HepG2 (cell line): ENCODE data around the gene MYO6. TPM values are rescaled to one million over a fixed set of nuclear protein-coding genes. Genes with fewer than 3 reads are reported as not detected.

Experiments used
- ATAC-seq: fragments of 200-7000 bp; cut with Tn5 transposase; 3 replicates; pipeline ENCODE4 v1.9.1; 2020; ENCODE audit warnings: mild to moderate bottlenecking, moderate library complexity
- BruUV-seq: library from RNA; stranded (reverse); fragments of 400-500 nt; replicated peaks from 2 replicates; lab custom pipeline; 2021; lab: Mats Ljungman, UMichigan
- CTCF ChIA-PET: fragments of 300-600 bp; formaldehyde crosslinking; extraction: SDS; loops from one replicate; lab custom pipeline; 2021; ENCODE audit warnings: low total read pairs, inconsistent platforms, low intra/inter-chr PET ratio; lab: Yijun Ruan, JAX
- POLR2A ChIA-PET: fragments of 350-600 bp; sonication (Branson Sonifier 250); formaldehyde crosslinking; loops from one replicate; lab custom pipeline; 2020; ENCODE audit warnings: antibody characterized with exemption, inconsistent platforms; lab: Yijun Ruan, JAX
- DNase-seq: peaks from one replicate; pipeline ENCODE4 v3.0.0-alpha.2; 2015; ENCODE audit warnings: low spot score
- FAIRE-seq: peaks from 3 replicates; lab custom pipeline; 2011; peaks lifted over from hg19 to GRCh38; lab: Jason Lieb, UNC
- H2AFZ ChIP-seq: one replicate; pipeline ENCODE4 v1.6.1; 2011; ENCODE audit warnings: low read length, inconsistent platforms
- H3K27ac ChIP-seq: fragments of 300-600 bp; 3 replicates; pipeline ENCODE4 v1.8.0; 2011; ENCODE audit warnings: mixed run types, mild to moderate bottlenecking, mixed read lengths, low read length, inconsistent platforms; ENCODE audit not compliant: insufficient read depth; ENCODE audit errors: extremely low read length
- H3K27me3 ChIP-seq, 2 experiments: fragments of 200-600 bp in 1 of 2; 2 replicates in 1 of 2; 3 replicates in 1 of 2; pipeline versions ENCODE4 v1.6.0 to v1.8.0; 2011; ENCODE audit warnings: low read length in 2 of 2, mild to moderate bottlenecking in 2 of 2, moderate library complexity in 2 of 2, inconsistent platforms in 1 of 2; ENCODE audit not compliant: insufficient read depth in 2 of 2, control insufficient read depth in 1 of 2
- H3K36me3 ChIP-seq, 2 experiments: fragments of 200-600 bp in 1 of 2; replicated peaks in 1 of 2; 2 replicates in 1 of 2; 3 replicates in 1 of 2; pipeline versions ENCODE4 v1.5.1 to v1.8.0; 2011; ENCODE audit warnings: low read length in 2 of 2, inconsistent platforms in 1 of 2; ENCODE audit not compliant: insufficient read depth in 2 of 2, control insufficient read depth in 1 of 2
- H3K4me1 ChIP-seq: 2 replicates; pipeline ENCODE4 v1.5.1; 2012; ENCODE audit warnings: low read length, inconsistent platforms; ENCODE audit not compliant: insufficient read depth
- H3K4me2 ChIP-seq: 2 replicates; pipeline ENCODE4 v1.6.0; 2011; ENCODE audit warnings: low read depth, low read length, inconsistent platforms
- H3K4me3 ChIP-seq, 3 experiments: fragments of 200-600 bp in 1 of 3; sonication (generic), shearing (Covaris generic) in 1 of 3; replicated peaks in 1 of 3; 2 replicates each; pipeline ENCODE4 v1.5.1; 2011 to 2016; ENCODE audit warnings: low read length in 3 of 3, inconsistent platforms in 2 of 3, low read depth in 2 of 3, mild to moderate bottlenecking in 2 of 3, control low read depth in 1 of 3, mixed read lengths in 1 of 3; ENCODE audit not compliant: insufficient read depth in 1 of 3
- H3K79me2 ChIP-seq: one replicate; pipeline ENCODE4 v1.6.1; 2011; ENCODE audit warnings: low read length, inconsistent platforms; ENCODE audit not compliant: insufficient read depth
- H3K9ac ChIP-seq: 2 replicates; pipeline ENCODE4 v1.6.0; 2011; ENCODE audit warnings: mild to moderate bottlenecking, low read depth, low read length, inconsistent platforms; ENCODE audit not compliant: insufficient read depth
- H3K9me3 ChIP-seq: 2 replicates; pipeline ENCODE4 v1.5.1; 2012; ENCODE audit warnings: mild to moderate bottlenecking, low read length
- H4K20me1 ChIP-seq: 2 replicates; pipeline ENCODE4 v1.6.0; 2011; ENCODE audit warnings: inconsistent platforms, mild to moderate bottlenecking, low read length, moderate library complexity; ENCODE audit not compliant: insufficient read depth
- ARHGAP35 ChIP-seq: sonication (generic); formaldehyde crosslinking; IDR thresholded peaks from 2 replicates; pipeline ENCODE4 v1.9.0; 2022; ENCODE audit warnings: mild to moderate bottlenecking, inconsistent platforms, moderate library complexity, missing genetic modification reagents, borderline replicate concordance
- JUND ChIP-seq: sonication (generic); formaldehyde crosslinking; IDR thresholded peaks from 2 replicates; pipeline ENCODE4 v1.8.0; 2022; ENCODE audit warnings: mild to moderate bottlenecking, missing genetic modification reagents
- KLF12 ChIP-seq: sonication (generic); formaldehyde crosslinking; IDR thresholded peaks from 2 replicates; pipeline ENCODE4 v1.4.0; 2020; ENCODE audit warnings: missing genetic modification reagents, borderline replicate concordance
- REPIN1 ChIP-seq: sonication (generic); formaldehyde crosslinking; IDR thresholded peaks from 2 replicates; pipeline ENCODE4 v1.8.0; 2022; ENCODE audit warnings: missing genetic modification reagents, low read depth, mild to moderate bottlenecking, borderline replicate concordance
- SMYD3 ChIP-seq: sonication (generic); formaldehyde crosslinking; IDR thresholded peaks from 2 replicates; pipeline ENCODE4 v1.8.1; 2023; ENCODE audit warnings: mild to moderate bottlenecking, missing genetic modification reagents
- ZNF335 ChIP-seq: sonication (generic); formaldehyde crosslinking; IDR thresholded peaks from 2 replicates; pipeline ENCODE4 v1.4.0; 2020; ENCODE audit warnings: missing genetic modification reagents
- ZNF34 ChIP-seq: sonication (generic); formaldehyde crosslinking; IDR thresholded peaks from 2 replicates; pipeline ENCODE4 v1.4.0; 2020; ENCODE audit warnings: mild to moderate bottlenecking, missing genetic modification reagents, borderline replicate concordance
- ZNF468 ChIP-seq: sonication (generic); formaldehyde crosslinking; IDR thresholded peaks from 2 replicates; pipeline ENCODE4 v1.8.0; 2022; ENCODE audit warnings: mild to moderate bottlenecking, moderate library complexity, missing genetic modification reagents
- ZNF570 ChIP-seq: sonication (generic); formaldehyde crosslinking; IDR thresholded peaks from 2 replicates; pipeline ENCODE4 v1.4.0; 2020; ENCODE audit warnings: mild to moderate bottlenecking, missing genetic modification reagents, borderline replicate concordance
- ZNF639 ChIP-seq: conservative IDR thresholded peaks from 2 replicates; pipeline ENCODE4 v1.6.1; 2018; ENCODE audit warnings: missing genetic modification reagents
- ZNF83 ChIP-seq: sonication (generic); formaldehyde crosslinking; IDR thresholded peaks from 2 replicates; pipeline ENCODE4 v1.4.0; 2020; ENCODE audit warnings: missing genetic modification reagents, mild to moderate bottlenecking, borderline replicate concordance
- WGBS: methylation state at CpG from one replicate; pipeline ENCODE4 v1.1.6; 2017; ENCODE audit warnings: low lambda C conversion rate; 5-methylcytosine and 5-hydroxymethylcytosine counted together
- in situ Hi-C: cut with HindIII; loops from 2 replicates; pipeline ENCODE4 v1.10.0; 2017; ENCODE audit warnings: low pct_unique_long_range_greater_than_20kb; ENCODE audit not compliant: extremely low pct_ligation_motif_present
- intact Hi-C: fragments of 100-400 bp; cut with micrococcal nuclease; formaldehyde crosslinking; loops from one replicate; pipeline ENCODE4 v1.10.0; 2022; ENCODE audit not compliant: unreplicated experiment
- polyA plus RNA-seq, 8 experiments: library from polyadenylated mRNA; depleted of rRNA in 3 of 8; stranded (reverse) in 7 of 8; unstranded in 1 of 8; fragments of >200 nt; fragmentation: Illumina TruSeq in 4 of 8; extraction: Trizol in 4 of 8; gene quantifications; 2 replicates each; pipeline versions ENCODE4 v1.2.1 to v1.2.3, GENCODE V29; 2011 to 2016; ENCODE audit warnings: low read depth in 4 of 8, missing spikeins in 1 of 8, mixed read lengths in 1 of 8; ENCODE audit not compliant: insufficient read depth in 1 of 8
- total RNA-seq, 5 experiments: library from RNA; depleted of rRNA; stranded (reverse); fragments of >200 nt; fragmentation: Illumina TruSeq; extraction: Trizol; gene quantifications; 2 replicates each; pipeline ENCODE4 v1.2.3, GENCODE V29; 2016; ENCODE audit warnings: low read depth in 1 of 5
- TF ChIP-seq, protein P1 (sequence below): sonication (generic); formaldehyde crosslinking; IDR thresholded peaks from 2 replicates; pipeline ENCODE4 v1.4.0; 2020; ENCODE audit warnings: missing genetic modification reagents
- TF ChIP-seq, protein P2 (sequence below): sonication (generic); formaldehyde crosslinking; IDR thresholded peaks from 2 replicates; pipeline ENCODE4 v1.5.0; 2020; ENCODE audit warnings: missing genetic modification reagents, mild to moderate bottlenecking, borderline replicate concordance

The MYO6 gene
- total and polyA plus RNA-seq, 2 of the 13 experiments (the other 11 are each of a cell fraction or from before 2014, with no cell fraction given): 5.4 to 7.5 TPM

GRCh38 chr6:75827163-75827562 is 78.1 kb downstream of the MYO6 start:
- intact Hi-C loops: no loop called here
- FAIRE-seq (no peak), DNase-seq (no peak), ATAC-seq (no peak)
- no peaks in the 10 kb centered on the region for H4K20me1 ChIP-seq
- peaks cover 7% of the 10 kb centered on the region for H3K4me1 ChIP-seq
- H3K27me3 ChIP-seq: no peaks in the 10 kb centered on the region
- TF ChIP-seq, protein P1, sequence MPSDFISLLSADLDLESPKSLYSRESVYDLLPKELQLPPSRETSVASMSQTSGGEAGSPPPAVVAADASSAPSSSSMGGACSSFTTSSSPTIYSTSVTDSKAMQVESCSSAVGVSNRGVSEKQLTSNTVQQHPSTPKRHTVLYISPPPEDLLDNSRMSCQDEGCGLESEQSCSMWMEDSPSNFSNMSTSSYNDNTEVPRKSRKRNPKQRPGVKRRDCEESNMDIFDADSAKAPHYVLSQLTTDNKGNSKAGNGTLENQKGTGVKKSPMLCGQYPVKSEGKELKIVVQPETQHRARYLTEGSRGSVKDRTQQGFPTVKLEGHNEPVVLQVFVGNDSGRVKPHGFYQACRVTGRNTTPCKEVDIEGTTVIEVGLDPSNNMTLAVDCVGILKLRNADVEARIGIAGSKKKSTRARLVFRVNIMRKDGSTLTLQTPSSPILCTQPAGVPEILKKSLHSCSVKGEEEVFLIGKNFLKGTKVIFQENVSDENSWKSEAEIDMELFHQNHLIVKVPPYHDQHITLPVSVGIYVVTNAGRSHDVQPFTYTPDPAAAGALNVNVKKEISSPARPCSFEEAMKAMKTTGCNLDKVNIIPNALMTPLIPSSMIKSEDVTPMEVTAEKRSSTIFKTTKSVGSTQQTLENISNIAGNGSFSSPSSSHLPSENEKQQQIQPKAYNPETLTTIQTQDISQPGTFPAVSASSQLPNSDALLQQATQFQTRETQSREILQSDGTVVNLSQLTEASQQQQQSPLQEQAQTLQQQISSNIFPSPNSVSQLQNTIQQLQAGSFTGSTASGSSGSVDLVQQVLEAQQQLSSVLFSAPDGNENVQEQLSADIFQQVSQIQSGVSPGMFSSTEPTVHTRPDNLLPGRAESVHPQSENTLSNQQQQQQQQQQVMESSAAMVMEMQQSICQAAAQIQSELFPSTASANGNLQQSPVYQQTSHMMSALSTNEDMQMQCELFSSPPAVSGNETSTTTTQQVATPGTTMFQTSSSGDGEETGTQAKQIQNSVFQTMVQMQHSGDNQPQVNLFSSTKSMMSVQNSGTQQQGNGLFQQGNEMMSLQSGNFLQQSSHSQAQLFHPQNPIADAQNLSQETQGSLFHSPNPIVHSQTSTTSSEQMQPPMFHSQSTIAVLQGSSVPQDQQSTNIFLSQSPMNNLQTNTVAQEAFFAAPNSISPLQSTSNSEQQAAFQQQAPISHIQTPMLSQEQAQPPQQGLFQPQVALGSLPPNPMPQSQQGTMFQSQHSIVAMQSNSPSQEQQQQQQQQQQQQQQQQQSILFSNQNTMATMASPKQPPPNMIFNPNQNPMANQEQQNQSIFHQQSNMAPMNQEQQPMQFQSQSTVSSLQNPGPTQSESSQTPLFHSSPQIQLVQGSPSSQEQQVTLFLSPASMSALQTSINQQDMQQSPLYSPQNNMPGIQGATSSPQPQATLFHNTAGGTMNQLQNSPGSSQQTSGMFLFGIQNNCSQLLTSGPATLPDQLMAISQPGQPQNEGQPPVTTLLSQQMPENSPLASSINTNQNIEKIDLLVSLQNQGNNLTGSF: no peak
- TF ChIP-seq ZNF468 (CRISPR knock-in tag): no peak
- TF ChIP-seq ZNF570 (CRISPR knock-in tag): no peak
- no peak for TF ChIP-seq ZNF639 (CRISPR knock-in tag)
- TF ChIP-seq SMYD3 (CRISPR knock-in tag): no peak
- TF ChIP-seq ZNF83 (CRISPR knock-in tag): no peak
- no peak for TF ChIP-seq ARHGAP35 (CRISPR knock-in tag)
- TF ChIP-seq JUND: no peak
- TF ChIP-seq, protein P2, sequence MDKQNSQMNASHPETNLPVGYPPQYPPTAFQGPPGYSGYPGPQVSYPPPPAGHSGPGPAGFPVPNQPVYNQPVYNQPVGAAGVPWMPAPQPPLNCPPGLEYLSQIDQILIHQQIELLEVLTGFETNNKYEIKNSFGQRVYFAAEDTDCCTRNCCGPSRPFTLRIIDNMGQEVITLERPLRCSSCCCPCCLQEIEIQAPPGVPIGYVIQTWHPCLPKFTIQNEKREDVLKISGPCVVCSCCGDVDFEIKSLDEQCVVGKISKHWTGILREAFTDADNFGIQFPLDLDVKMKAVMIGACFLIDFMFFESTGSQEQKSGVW (CRISPR knock-in tag): no peak
- no peak for TF ChIP-seq KLF12
- no peak for TF ChIP-seq REPIN1 (CRISPR knock-in tag)
- TF ChIP-seq ZNF335: no peak
- no peak for TF ChIP-seq ZNF34 (CRISPR knock-in tag)
- WGBS: 96% methylated on average over 1 of the region's 1 CpG
- CTCF ChIA-PET: no interaction called here
- H3K27ac ChIP-seq: no peak overlapping the region
- no TSS peak for BruUV-seq
- no peak overlapping the region for H3K4me2 ChIP-seq
- POLR2A ChIA-PET: no interaction called here
- in situ Hi-C loops: no loop called here
- H3K9me3 ChIP-seq: no peaks in the 10 kb centered on the region
- no peak overlapping the region for H3K9ac ChIP-seq
- no peaks in the 10 kb centered on the region for H3K79me2 ChIP-seq
- no peak overlapping the region for H3K4me3 ChIP-seq
- no peaks in the 10 kb centered on the region for H3K36me3 ChIP-seq
- H2AFZ ChIP-seq: no peak overlapping the region
